ENCODE data around the gene NGDN.

The NGDN gene

DNA sequence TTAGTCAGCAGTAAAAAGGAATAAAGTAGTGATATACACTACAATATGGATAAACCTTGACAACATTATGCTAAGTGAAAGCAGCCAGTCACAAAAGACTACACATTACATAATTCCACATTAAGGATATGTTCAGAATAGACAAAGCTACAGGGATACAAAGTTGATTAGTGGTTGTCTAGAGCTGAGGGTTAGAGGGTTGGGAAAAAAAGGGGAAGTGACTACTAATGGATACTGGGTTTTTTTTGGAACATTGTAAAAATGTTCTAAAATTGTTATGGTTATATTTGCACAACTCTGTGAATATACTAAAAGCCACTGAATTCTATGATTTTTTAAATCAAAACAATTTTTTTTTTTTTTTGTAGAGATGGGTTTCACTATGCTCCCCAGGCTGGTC is 4.8 kb upstream of the NGDN start:
- intact Hi-C loops (cut with DNase I), result loop anchor here (5.0 kb wide), 2 partner anchors 82 to 112 kb away; partner anchors contain the start of gene SLC22A17

DNA sequence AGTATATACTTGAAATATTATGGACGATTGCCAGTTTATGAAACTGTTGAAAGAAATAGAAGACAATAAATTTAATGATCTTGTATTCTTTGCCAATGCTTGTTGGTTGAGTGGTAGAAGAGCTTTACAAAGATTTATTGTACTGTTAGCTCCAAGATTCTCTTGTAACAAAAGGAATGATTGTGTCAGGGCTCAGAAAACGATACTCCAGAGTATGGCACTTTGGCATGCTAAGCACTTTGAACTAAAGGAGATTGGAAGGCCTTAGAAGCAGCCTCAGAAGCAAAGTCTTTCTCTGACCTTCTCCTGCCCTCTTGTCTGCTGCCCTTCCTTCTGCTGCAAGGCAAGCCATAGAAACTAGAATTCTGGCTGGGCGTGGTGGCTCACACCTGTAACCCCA is 4.2 kb upstream of the NGDN start:
- DNase-seq, result no peak
- intact Hi-C loops (cut with DNase I), result loop anchor here (5.0 kb wide), 2 partner anchors 83 to 113 kb away; partner anchors contain the start of gene SLC22A17

More for the DNA sequence above, 4.8 kb upstream of the NGDN start:
- no peak for DNase-seq

DNA sequence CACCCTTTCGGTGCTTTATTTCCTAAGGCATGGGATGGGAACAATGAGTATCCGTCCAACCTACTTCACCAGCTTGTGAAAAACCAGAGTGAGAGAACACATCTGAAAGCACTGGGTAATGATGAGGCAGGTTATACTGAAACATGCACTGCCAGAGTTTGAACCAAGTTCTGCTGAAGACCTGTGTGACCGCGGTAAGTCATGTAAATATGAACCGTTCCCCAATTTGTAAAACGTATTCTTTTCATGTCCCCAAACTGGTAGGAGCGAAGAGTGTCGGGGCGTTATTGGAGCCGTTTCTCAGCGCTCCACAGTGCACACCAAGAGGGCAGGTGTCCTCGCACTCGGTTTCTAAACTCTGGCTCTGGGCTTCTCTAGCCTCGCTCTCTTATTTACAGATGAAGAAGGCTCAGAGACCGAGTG is 788 bp upstream of the NGDN start:
- intact Hi-C loops (cut with DNase I), result loop anchor here (2.0 to 5.0 kb wide), 3 partner anchors 86 to 140 kb away; partner anchors contain the start of gene SLC22A17

DNA sequence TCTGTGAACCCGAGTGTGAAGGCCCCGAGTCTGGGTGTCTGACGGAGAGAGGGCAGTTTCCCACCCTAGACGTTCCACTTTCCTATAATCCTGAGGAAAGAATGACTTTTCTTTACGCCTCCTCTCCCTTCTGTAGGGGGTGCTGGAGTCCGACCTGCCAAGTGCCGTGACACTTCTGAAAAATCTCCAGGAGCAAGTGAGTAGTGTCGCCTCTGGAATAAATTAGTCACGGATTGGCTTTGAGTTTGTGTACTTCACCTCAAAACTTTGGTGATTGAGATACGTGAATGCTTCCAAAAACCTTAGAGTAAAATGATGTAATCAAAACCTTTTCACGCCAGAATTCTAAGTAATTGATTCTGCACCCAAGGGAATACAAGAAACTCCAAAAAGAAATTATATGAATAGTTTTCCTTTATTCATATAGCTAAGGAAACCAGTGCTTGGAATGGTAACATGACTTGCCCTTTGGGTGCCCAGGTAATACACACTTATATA is 452 bp downstream of the NGDN start:
- intact Hi-C loops (cut with DNase I), result loop anchor here (2.0 to 5.0 kb wide), 3 partner anchors 88 to 141 kb away; partner anchors contain the start of gene SLC22A17
- DNase-seq, result no peak

More for the DNA sequence above, 788 bp upstream of the NGDN start:
- DNase-seq, result peak in 1 of 10 donors; percentile 8

DNA sequence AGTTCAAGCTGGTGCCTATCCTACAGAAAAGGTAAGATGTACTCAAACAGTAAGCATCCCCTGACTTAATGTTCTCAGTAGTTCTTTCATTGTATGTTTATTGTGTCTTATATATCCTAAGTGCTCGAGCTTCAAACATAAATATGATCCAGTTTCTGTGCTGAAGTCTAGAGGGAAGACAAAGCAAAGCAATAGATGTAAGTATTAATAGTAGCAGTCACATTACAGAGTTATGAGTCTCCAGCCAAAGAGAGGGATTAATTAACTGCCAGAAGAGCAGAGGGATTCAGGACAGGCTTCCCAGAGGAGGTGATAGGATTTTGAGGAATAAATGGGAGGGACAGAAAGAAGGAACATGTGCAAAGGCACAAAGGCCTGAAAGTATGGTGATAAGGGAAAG is 1.4 kb downstream of the NGDN start:
- DNase-seq, result no peak
- intact Hi-C loops (cut with DNase I), result no loop called here

DNA sequence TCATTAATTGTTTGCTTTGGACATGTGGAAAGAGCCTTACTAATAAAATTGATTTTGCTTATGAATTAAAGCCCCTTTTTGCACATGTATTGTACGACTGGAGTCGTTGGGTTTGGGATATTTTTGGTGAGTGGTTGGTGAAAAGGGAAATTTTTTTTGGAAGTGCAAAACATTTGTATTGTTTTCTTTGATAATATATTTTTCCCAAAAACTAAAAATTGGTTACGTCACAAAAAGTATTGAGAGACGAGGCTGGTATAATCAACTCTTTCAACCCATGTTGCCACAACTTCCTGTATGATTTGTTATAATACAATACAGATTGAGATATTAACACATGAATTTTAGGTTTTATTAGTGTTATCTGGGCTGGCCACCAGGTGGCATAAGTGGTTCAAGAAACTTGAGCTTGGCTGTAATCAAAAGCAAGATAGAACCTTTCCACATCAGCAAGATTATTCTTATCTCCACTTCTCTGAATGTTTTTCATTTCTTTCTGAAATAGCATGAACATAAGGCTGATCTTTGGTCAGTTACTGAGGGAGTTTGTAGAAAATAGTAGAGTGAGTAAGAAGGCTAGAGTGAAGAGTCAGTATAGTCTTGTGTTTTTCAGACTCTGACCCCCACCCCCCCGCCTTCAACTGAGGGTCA is 8.7 kb downstream of the NGDN start:
- intact Hi-C loops (cut with DNase I), result loop anchor here (1.0 kb wide), 1 partner anchor 84 kb away; no protein-coding TSS in a partner anchor
- DNase-seq, result peak in 7 of 10 donors; percentile 32 to 83 (median 64)

DNA sequence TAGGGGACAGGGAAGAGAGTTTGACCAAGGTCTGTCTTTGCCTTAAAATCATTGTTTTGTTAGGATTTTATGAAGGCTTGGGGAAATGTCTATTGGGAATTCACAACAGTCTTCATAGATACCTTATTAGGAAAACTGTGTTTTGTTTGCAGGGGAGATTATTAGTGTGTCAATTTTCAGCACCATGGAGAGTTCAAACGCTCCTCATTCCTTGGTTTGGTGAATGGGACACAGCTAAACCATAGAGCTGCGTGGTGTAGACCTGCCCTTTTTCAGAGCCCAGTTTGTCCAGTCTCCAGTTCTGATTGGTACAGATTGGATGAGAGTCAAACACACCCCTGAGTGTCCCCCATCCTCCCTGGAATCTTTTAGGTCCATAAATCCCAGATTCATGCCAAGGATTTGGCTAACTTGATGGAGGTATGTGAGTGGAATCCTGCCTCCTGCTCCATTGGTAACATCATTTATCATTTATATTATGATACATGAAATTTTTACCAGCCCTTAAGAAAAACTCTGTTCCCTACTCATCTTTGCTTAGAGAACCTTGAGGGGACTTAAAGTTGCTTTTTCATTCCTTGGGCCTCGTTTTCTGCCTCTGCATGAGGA is 12.0 kb downstream of the NGDN start:
- no peak for DNase-seq
- intact Hi-C loops (cut with DNase I), result no loop called here

DNA sequence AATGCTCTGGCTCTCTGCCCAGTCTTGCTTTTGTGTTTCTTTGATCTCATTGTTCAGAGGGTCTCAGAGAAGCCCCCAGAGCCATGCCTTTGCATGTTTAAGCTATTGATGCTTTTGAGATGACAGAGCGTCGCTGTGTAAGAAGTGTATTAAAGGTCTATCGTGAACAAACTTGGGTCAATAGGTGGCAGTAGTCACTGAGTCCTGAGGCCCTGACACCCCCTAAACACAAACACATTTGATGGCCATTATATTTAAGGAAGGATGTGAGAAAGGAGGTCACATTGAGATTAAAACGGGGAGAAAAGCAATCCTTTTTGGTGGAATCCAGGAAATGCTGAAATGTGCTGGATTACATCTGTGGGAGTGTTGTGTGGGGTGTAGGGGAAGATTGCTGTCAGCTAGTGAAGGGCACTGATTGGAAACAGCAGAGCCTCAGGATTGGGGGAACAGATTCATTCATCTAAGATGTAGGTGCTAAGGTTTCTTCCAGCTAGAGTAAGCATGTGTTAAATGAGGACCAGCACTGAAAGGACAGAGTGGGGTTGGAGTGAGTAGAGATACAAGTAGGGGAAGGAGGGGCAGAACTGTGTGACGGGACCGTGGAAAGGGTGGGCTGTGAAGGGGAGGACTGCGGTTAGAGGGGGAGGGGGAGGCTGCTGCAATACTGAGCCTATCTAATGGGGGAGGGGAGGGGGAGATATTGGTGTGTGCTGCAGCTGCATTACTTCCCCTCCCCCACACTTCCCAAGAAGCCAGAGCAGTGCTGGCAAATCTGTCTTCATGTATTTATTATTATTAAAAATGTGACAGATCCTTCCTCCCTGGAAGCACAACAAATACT is 12.7 kb downstream of the NGDN start:
- intact Hi-C loops (cut with DNase I), result loop anchor here (2.0 kb wide), 2 partner anchors 31 to 59 kb away; no protein-coding TSS in a partner anchor

DNA sequence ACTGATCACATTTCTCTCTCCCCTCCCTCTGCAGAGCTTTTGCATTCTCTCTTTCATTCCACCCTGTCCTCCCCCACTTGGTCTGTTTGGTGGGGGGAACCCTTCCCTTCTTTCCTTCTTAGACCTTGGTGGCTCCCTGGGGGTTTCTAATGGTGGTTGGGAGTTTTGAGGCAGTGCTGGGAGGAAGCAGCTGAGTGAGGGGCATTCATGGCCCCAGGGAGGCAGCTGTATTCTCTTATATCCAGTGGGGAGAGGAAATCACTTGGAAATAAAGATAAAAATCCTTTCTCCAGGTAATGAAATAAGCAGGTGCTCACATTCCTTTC is 13.3 kb downstream of the NGDN start:
- DNase-seq, result no peak
- intact Hi-C loops (cut with DNase I), result loop anchor here (2.0 kb wide), 2 partner anchors 30 to 58 kb away; no protein-coding TSS in a partner anchor

More for the DNA sequence above, 12.7 kb downstream of the NGDN start:
- DNase-seq, result no peak

DNA sequence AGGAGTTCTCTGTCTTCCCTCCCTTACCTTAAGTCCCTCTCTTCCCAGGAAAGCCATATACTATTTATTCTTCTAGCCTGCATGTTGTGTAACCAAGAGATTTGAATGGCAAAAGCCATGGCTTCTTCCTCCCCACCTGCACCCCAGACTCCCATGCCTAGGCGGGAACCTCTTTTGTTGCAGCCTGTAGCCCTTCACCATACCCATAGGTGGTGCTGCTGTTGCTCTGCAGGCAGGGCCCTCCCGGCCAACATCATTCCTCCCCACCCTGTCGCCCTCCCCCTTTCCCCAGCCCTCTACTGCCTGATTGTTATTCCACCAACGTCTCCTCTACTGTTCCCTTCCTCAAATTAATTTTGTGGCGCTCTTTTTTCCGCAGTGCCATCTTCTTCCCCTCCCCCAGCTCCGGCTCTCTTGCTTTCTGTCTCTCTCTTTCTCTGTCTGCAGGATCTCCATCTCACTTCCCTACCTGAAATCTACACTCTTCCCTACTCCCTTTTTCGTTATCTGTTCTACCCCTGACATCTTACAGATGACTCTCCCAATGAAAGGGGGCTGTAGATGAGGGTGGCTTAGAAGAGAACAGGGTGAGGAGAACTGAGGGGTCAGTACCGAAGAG is 13.8 kb downstream of the NGDN start:
- intact Hi-C loops (cut with DNase I), result loop anchor here (2.0 kb wide), 2 partner anchors 29 to 57 kb away; no protein-coding TSS in a partner anchor
- peak; percentile 61 to 97 (median 81) for DNase-seq

DNA sequence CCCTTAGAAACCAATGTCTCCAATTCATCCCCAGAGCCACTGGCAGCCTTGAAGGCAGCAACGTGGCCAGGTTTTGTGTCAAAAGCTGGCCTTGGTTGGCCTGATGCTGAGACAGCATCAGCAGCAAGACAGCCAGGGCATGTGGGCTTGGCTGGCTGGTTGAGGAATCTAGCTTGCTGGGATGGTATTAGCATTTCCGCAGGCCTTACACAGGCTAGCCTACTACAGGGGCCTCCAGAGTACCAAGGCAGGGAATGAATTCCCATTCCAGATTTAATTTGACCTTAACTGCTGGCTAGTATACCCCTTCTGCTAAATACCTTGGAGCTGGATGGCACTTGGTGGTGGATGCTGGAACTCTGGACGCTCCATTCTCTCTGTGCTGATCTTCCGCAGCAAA is 15.8 kb downstream of the NGDN start:
- no peak for DNase-seq
- intact Hi-C loops (cut with DNase I), result no loop called here

DNA sequence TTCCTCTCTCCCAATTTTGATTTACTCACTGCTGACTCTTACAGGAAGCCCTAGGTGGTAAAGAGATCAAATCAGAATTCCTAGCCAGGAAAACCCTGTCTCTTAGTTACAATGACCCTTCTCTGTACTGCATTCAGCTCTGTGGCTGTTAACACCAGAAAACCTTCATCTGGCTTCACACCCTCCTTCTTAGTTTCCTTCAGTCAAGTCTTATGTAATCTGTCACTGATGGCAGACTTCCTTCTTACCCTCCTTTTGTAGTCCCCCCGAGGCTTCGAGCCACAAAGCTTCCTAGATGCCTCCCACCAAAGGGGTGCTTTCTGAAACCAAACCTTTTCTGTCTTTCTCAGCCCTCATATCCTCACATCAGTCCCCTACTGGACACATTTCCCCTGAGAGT is 16.5 kb downstream of the NGDN start:
- intact Hi-C loops (cut with DNase I), result no loop called here

DNA sequence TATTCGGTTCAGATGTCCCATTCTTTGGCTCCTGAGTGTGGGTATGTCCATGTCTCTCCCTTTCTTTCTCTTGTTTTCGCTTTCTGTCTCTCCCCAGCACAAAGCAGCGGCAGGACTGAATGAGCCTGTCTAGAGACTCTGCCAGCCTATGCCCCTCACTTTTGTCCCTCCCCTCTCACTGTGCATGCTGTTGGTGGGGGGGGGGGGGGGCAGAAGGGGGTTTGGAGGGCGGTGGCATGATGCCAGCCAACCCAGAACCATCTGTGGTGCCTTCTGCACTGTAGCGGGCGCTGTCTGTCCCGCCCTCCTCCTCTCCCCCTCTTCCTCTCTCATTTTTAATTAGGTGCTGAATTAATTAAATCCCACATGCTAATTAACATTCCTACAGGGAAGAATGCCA is 17.7 kb downstream of the NGDN start:
- peak in 2 of 10 donors; percentile 15 to 19 for DNase-seq
- intact Hi-C loops (cut with DNase I), result no loop called here

More for the DNA sequence above, 16.5 kb downstream of the NGDN start:
- no peak for DNase-seq

DNA sequence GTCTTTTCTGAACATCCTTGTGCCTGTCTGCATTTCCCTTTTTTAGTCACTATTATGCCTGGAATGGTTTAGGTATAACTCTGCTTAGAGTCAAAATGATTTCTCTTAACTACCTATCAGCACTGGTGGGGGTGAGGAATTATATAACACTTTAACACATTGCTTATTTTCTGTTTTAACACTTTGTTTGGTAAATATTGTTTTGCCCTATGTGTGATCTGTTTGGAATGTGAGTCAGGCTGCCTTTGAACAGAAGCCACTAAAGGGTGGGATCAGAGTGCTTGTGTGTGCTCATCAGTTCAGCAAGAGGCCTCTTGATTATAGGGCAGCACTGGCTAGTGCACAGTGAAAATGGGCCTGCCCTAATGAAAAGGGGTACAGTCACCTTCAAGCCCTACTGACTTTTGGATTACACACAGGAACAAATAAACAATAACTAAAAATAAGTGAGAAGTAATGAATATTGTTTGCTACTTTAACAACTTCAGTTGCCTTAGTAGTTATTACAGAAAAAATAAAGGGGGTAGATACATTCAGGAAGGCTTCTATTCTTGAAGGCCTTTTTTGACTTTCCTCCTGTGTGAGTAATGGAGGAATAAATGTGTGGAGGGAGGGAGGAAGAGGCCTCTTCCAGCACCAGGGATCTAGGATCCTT is 23.2 kb downstream of the NGDN start:
- intact Hi-C loops (cut with DNase I), result no loop called here
- DNase-seq, result no peak

DNA sequence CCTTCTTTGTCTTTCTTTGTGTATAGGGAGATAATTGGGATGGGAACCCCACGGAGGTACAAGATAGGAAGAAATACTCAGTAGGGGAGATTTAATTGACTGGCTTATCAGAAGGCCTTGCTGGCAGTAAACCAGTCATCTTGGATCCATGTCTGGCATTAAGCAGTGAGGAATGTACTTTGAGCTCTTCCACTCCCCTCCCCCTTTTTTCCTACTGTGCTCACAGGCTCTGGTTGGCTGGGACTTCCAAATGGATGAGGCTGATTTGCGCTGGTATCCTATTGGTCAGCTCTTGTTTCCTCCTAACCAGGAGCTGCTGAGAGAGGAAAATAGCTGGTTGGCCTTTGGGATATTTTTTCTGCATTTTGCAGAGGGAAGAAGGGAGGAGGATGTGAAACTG is 24.7 kb downstream of the NGDN start:
- intact Hi-C loops (cut with DNase I), result no loop called here
- DNase-seq, result no peak

DNA sequence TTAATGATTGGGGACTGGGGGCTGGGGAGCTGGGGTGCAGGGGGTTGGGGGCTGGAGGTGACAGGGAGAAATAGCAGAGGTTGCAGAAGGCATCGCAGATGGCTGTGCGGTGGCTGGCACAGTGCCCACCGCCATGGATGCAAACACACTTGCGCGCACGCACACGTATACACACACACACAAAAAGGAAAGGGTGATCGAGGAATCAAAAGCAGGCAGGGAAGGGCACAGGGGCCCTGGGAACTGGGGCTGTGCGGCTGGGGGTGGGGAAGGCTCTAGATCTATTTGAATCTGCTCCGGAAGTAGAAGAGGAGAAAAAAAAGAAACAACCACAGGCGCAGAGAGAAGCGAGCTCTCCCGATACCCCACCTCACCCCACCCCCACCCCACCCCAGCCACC is 42.7 kb downstream of the NGDN start:
- intact Hi-C loops (cut with DNase I), result loop anchor here (2.0 kb wide), 1 partner anchor 29 kb away; no protein-coding TSS in a partner anchor
- DNase-seq, result peak in 4 of 10 donors; percentile 29 to 90 (median 54)

DNA sequence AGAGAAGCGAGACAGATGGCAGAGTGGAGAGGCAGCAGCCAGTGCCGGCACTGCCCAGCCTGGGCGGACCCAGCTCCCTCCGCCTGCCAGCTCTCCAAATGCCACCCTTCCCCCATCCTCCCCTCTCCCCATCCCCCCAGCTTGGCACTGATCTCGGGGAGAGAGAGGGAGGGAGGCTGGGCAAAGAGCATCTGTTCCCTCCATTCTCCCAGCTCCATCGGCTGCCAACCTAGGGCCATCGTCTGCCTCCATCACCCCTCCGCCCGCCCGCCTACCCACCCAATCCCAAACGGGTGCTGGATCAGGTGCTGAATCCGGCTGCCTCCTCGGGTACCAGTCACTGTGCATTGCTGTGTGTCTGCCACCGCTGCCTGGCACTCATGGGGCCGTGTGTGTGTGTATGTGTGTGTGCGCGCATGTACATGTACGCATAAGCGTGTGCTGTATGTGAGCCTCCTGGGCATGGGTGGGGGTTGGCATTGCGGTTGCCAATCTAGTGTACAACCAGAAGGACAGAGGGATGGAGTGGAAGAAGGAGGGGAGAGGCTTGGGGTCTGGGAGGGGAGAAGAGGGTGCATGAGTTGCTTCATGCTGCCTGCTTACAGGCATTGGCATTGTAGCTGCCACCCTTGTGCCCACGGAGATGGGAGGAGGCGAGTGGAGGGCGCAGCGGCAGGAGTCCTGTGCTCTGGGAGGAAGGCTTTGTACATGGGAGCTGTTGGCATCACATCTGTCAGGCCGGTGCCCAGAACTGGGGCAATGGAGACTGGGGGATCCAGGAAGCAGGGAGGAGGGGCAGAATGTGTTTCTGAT is 43.7 kb downstream of the NGDN start:
- intact Hi-C loops (cut with DNase I), result loop anchor here (2.0 kb wide), 1 partner anchor 30 kb away; no protein-coding TSS in a partner anchor
- DNase-seq, result peak; percentile 84 to 98 (median 90)

DNA sequence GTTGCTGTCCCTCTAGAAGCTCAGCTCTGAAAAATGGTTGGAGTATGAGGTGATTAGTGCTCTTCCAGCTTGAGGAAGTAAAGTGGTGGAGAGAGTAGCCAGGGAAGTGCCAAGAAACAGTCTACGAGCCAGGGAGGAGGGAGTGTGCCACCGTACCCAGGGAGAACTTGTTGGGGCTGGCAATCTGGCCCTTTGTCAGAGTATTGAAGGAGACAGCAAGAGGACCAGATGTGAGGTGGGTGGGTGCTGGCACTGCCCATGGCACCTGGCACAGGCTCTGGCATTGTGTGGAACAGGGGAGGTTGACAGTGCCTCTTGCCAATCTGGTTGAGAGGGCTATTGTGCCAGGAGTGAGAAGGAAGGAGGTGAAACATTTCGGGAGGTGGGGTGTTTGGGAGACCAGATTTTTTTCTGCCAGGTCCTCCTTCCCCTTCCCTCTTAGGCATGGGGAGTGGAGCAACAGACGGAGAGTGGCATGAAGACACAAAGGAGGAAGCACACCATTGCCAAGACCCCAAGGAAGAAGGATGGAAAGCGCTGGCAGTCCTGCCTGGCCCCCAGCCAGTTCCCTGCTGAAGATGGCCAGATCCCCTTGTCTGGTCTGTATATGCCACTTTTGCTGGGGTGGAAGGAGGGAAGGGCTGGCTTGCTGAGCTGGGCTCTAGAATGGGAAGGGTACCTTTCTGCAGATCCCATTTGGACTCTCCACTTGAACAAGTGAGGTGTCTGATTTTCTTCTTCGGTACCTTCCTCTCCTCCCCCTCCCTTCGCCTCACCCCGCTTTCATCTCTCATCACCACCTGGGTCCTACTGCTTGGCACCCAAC is 44.5 kb downstream of the NGDN start:
- DNase-seq, result peak; percentile 45 to 96 (median 74)
- intact Hi-C loops (cut with DNase I), result loop anchor here (2.0 kb wide), 1 partner anchor 31 kb away; no protein-coding TSS in a partner anchor
